ENCODE data around the gene ANKRD33B. TPM values are rescaled to one million over a fixed set of nuclear protein-coding genes. Genes with fewer than 3 reads are reported as not detected.

Gene ANKRD33B
- total and polyA plus RNA-seq, 9 of the 15 experiments (the other 6 are each of a cell fraction or from before 2014, with no cell fraction given) = 0.10 to 1.7 (median 0.40) TPM

DNA sequence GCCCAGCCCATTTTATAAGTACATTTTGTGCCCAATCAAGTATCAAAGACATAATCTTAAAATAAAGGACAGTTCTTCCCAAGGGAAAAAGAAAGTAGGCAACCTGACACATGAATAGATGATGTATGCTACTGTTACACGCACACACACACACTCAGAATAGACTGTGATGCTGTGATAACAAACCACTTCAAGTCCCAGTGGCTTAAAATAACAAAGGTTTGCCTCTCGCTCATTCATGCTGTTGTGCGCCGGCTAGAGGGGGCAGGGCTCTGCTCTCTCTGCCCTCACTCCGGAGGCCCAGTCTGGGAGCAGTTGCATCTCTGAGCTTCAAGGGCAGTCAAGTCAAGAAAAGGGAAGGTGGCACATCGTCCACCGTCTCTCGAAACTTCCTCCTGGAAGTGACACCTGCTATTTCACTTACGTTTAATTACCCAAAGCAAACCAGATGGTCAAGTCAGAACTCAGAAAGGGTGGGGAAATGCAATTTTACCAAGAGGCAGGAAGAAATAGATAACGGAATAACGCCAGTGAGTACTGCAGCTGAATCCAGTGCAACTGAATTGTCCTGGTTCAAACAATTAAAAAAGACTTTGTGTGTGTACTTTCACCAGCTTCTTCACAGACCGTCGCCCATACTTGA lies 43.3 kb downstream of the ANKRD33B start (continued):
- peak; percentile 59; the same call in 1 of the 2 replicates for TF ChIP-seq ZNF644 (tag; IDR thresholded peaks at IDR 0.05; ENCODE audit: low read depth)
- TF ChIP-seq ATF3 (IDR thresholded peaks at IDR 0.05) = peak; percentile 13; the same call in 1 of the 2 replicates
- no peak for TF ChIP-seq ATF3 (CRISPR knock-in tag; conservative IDR thresholded peaks at IDR 0.05)
- TF ChIP-seq CXXC5 (CRISPR knock-in tag; IDR thresholded peaks at IDR 0.05) = 0 out of 2 replicates have a peak, but pooled peaks have one; percentile 34
- TF ChIP-seq RCOR1 (IDR thresholded peaks at IDR 0.05; ENCODE audit: borderline replicate concordance in 1 of 2, low read depth in 2 of 2, low read length in 2 of 2) = peak in 1 of 2 experiments; percentile 89; a peak in 3 of 4 replicates
- no peak for TF ChIP-seq TCFL5 (CRISPR knock-in tag; conservative IDR thresholded peaks at IDR 0.05)
- peak; percentile 5 for TF ChIP-seq ZNF699 (CRISPR knock-in tag; IDR thresholded peaks at IDR 0.05; ENCODE audit: insufficient replicate concordance)
- no peak for TF ChIP-seq HCFC1 (IDR thresholded peaks at IDR 0.05; ENCODE audit: low read depth, low read length)
- peak; percentile 52; the same call in 1 of the 2 replicates for TF ChIP-seq LCOR (CRISPR knock-in tag; IDR thresholded peaks at IDR 0.05)
- peak; percentile 47; the same call in 1 of the 2 replicates for TF ChIP-seq ZFX (CRISPR knock-in tag; IDR thresholded peaks at IDR 0.05)
- TF ChIP-seq PYGO2 (tag; IDR thresholded peaks at IDR 0.05) = 0 out of 2 replicates have a peak, but pooled peaks have one; percentile 5
- TF ChIP-seq CBFA2T2 (conservative IDR thresholded peaks at IDR 0.05) = peak; percentile 62
- 0 out of 4 replicates have a peak, but pooled peaks of 1 of the 2 experiments have one; percentile 21 for TF ChIP-seq TEAD1 (CRISPR knock-in tag; IDR thresholded peaks at IDR 0.05)
- TF ChIP-seq HNRNPUL1 (IDR thresholded peaks at IDR 0.05; ENCODE audit: low read length) = no peak
- peak; percentile 83; the same call in 1 of the 2 replicates for TF ChIP-seq CTBP1 (IDR thresholded peaks at IDR 0.05; ENCODE audit: borderline replicate concordance)
- TF ChIP-seq GATAD2A (IDR thresholded peaks at IDR 0.05) = peak; percentile 29; the same call in 1 of the 2 replicates
- TF ChIP-seq HDAC1 (IDR thresholded peaks at IDR 0.05) = peak in 1 of 2 experiments; percentile 60; a peak in 2 of 4 replicates

Data from K562 (cell line).